ENCODE data around the gene LRRC74A. TPM values are rescaled to one million over a fixed set of nuclear protein-coding genes. Genes with fewer than 3 reads are reported as not detected.

The LRRC74A gene
- total and polyA plus RNA-seq, 10 of the 15 experiments (the other 5 are each of a cell fraction or from before 2014, with no cell fraction given) = not detected

- Histone ChIP-seq H3K36me3 (ENCODE audit: control insufficient read depth in 2 of 2, insufficient read depth in 2 of 2, low read length in 1 of 2) (no peaks in the 10 kb centered on the region), H2AFZ (ENCODE audit: control insufficient read depth, low read depth, low read length) (no peak overlapping the region), H3K9ac (ENCODE audit: control insufficient read depth, insufficient read depth, low read length) (no peak overlapping the region), H3K27ac (ENCODE audit: control insufficient read depth, insufficient read depth) (no peak overlapping the region), H3K4me1 (ENCODE audit: control insufficient read depth, insufficient read depth, low read length) (peaks cover 11% of the 10 kb centered on the region), H3K27me3 (replicated peaks in 1 of 2; ENCODE audit: control insufficient read depth in 2 of 2, insufficient read depth in 2 of 2, low read length in 1 of 2) (no peaks in the 10 kb centered on the region), H3K4me3 (no peak overlapping the region), H3K4me2 (ENCODE audit: control insufficient read depth, insufficient read depth) (no peak overlapping the region), H3K9me3 (replicated peaks; ENCODE audit: control insufficient read depth, insufficient read depth, low read length) (no peaks in the 10 kb centered on the region), H4K20me1 (ENCODE audit: control insufficient read depth, insufficient read depth) (no peaks in the 10 kb centered on the region), H3K79me2 (ENCODE audit: control insufficient read depth, insufficient read depth, low read length) (no peaks in the 10 kb centered on the region)
- ChIA-PET POLR2A (no interaction called here), SMC1A (ENCODE audit: uncharacterized antibody, unreplicated experiment) (interaction anchor here (0.9 to 1.9 kb wide), 4 partner anchors 25 to 444 kb away, joined by 3 to 4 read pairs (median 4); no protein-coding TSS in a partner anchor), CTCF (interaction anchor here (0.7 to 2.7 kb wide), 10 partner anchors 12 to 416 kb away, joined by 3 to 13 read pairs (median 6); no protein-coding TSS in a partner anchor), RAD21 (ENCODE audit: unreplicated experiment) (interaction anchor here (1.1 to 1.3 kb wide), 2 partner anchors 24 to 170 kb away, joined by 3 to 5 read pairs; no protein-coding TSS in a partner anchor)
- FAIRE-seq (no peak), DNase-seq (ENCODE audit: low read depth, low spot score) (no peak), ATAC-seq (no peak)
- TF ChIP-seq ZNF24 (IDR thresholded peaks at IDR 0.05) = no peak
- no TSS peak for BruUV-seq (replicated peaks)
- intact Hi-C loops (cut with micrococcal nuclease; ENCODE audit: unreplicated experiment) (no loop called here), in situ Hi-C loops (cut with MboI) (no loop called here)
- 56% methylated on average over 4 of the region's 4 CpGs for WGBS (ENCODE audit: insufficient coverage, insufficient replicate concordance, low lambda C conversion rate, missing lambda C conversion rate)
These were observed 74.5 kb downstream of the LRRC74A start for GRCh38 chr14:76900682-76901081.

GRCh38 chr14:76901171-76902055, 75.2 kb downstream of the LRRC74A start:
- TF ChIP-seq, protein P1, sequence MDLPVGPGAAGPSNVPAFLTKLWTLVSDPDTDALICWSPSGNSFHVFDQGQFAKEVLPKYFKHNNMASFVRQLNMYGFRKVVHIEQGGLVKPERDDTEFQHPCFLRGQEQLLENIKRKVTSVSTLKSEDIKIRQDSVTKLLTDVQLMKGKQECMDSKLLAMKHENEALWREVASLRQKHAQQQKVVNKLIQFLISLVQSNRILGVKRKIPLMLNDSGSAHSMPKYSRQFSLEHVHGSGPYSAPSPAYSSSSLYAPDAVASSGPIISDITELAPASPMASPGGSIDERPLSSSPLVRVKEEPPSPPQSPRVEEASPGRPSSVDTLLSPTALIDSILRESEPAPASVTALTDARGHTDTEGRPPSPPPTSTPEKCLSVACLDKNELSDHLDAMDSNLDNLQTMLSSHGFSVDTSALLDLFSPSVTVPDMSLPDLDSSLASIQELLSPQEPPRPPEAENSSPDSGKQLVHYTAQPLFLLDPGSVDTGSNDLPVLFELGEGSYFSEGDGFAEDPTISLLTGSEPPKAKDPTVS (IDR thresholded peaks at IDR 0.05; ENCODE audit: low read depth, low read length) = no peak
- TF ChIP-seq BCL3 (IDR thresholded peaks at IDR 0.05; ENCODE audit: borderline replicate concordance, insufficient read depth, low read depth, low read length, poor library complexity, severe bottlenecking) = peak; percentile 29
- ATAC-seq = no peak
- ChIA-PET RAD21 (ENCODE audit: unreplicated experiment) (interaction anchor here (1.0 kb wide), 1 partner anchor 169 kb away, joined by 4 read pairs; no protein-coding TSS in a partner anchor), POLR2A (no interaction called here), SMC1A (ENCODE audit: uncharacterized antibody, unreplicated experiment) (interaction anchor here (1.9 to 2.0 kb wide), 2 partner anchors 25 to 167 kb away, joined by 4 to 7 read pairs; no protein-coding TSS in a partner anchor), CTCF (interaction anchor here (0.8 to 2.2 kb wide), 7 partner anchors 11 to 169 kb away, joined by 3 to 11 read pairs (median 3); no protein-coding TSS in a partner anchor)
- Histone ChIP-seq H3K36me3 (ENCODE audit: control insufficient read depth in 2 of 2, insufficient read depth in 2 of 2, low read length in 1 of 2) (no peaks in the 10 kb centered on the region), H4K20me1 (ENCODE audit: control insufficient read depth, insufficient read depth) (no peaks in the 10 kb centered on the region), H2AFZ (ENCODE audit: control insufficient read depth, low read depth, low read length) (no peak overlapping the region), H3K9me3 (replicated peaks; ENCODE audit: control insufficient read depth, insufficient read depth, low read length) (no peaks in the 10 kb centered on the region), H3K27ac (ENCODE audit: control insufficient read depth, insufficient read depth) (no peak overlapping the region), H3K79me2 (ENCODE audit: control insufficient read depth, insufficient read depth, low read length) (no peaks in the 10 kb centered on the region), H3K4me1 (ENCODE audit: control insufficient read depth, insufficient read depth, low read length) (peaks cover 11% of the 10 kb centered on the region), H3K4me2 (ENCODE audit: control insufficient read depth, insufficient read depth) (no peak overlapping the region), H3K4me3 (no peak overlapping the region), H3K27me3 (replicated peaks in 1 of 2; ENCODE audit: control insufficient read depth in 2 of 2, insufficient read depth in 2 of 2, low read length in 1 of 2) (no peaks in the 10 kb centered on the region), H3K9ac (ENCODE audit: control insufficient read depth, insufficient read depth, low read length) (no peak overlapping the region)
- no peak for DNase-seq (ENCODE audit: low read depth, low spot score)
- in situ Hi-C loops (cut with MboI) = no loop called here
- 69% methylated on average over 6 of the region's 6 CpGs for WGBS (ENCODE audit: insufficient coverage, insufficient replicate concordance, low lambda C conversion rate, missing lambda C conversion rate)
- no TSS peak for BruUV-seq (replicated peaks)
- FAIRE-seq = no peak
- intact Hi-C loops (cut with micrococcal nuclease; ENCODE audit: unreplicated experiment) = loop anchor here (2.0 kb wide), 1 partner anchor 19 kb away; no protein-coding TSS in a partner anchor
